Measurements from ENCODE around the gene HIGD2A. TPM values are rescaled to one million over a fixed set of nuclear protein-coding genes. Genes with fewer than 3 reads are reported as not detected.

The HIGD2A gene, protein sequence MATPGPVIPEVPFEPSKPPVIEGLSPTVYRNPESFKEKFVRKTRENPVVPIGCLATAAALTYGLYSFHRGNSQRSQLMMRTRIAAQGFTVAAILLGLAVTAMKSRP
- total RNA-seq: 104 TPM
- long read RNA-seq, transcript HIGD2A-201 (2 exons, 668 nt): major isoform, 40 of 43 reads
- long read RNA-seq, partial matches to known transcripts: 0 of 43 reads
- long read RNA-seq, other reads (novel, unspliced or antisense): 3 of 43 reads

DNA sequence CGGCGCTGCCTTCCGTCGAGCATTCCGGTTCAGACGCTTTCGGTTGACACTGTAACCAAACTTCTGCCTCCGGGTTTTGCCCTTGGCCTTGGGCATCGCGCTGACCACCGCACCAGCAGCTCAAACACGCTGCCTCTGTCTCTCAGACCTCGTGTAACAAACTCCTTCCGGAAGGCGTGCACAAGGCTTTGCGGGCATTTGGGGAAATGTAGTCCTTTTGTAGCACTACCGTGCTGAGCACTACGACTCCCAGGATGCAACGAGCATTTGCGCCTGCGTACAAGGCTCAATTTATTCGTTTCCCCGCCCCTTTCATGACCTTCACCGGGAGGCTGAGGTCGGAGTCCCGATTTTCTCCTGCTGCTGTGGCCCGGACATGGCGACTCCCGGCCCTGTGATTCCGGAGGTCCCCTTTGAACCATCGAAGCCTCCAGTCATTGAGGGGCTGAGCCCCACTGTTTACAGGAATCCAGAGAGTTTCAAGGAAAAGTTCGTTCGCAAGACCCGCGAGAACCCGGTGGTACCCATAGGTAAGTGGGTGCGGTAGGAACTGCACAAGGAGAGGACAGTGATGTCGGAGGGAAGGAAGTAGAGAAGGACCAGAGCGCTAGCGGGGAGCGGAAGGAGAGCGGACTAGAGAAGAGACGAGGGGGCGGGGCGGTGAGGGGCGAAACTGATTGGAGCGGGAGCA, at the start of gene HIGD2A, which contains the start of gene NOP16:
HIGD2A (plus strand) TSS at position 308 of the 691 bp plus-strand sequence; CDS start at position 377, 69 bp downstream.
NOP16 (minus strand) TSS at position 155 of the 691 bp plus-strand sequence; CDS start at position 96, 59 bp downstream.
- TF ChIP-seq, protein P1, sequence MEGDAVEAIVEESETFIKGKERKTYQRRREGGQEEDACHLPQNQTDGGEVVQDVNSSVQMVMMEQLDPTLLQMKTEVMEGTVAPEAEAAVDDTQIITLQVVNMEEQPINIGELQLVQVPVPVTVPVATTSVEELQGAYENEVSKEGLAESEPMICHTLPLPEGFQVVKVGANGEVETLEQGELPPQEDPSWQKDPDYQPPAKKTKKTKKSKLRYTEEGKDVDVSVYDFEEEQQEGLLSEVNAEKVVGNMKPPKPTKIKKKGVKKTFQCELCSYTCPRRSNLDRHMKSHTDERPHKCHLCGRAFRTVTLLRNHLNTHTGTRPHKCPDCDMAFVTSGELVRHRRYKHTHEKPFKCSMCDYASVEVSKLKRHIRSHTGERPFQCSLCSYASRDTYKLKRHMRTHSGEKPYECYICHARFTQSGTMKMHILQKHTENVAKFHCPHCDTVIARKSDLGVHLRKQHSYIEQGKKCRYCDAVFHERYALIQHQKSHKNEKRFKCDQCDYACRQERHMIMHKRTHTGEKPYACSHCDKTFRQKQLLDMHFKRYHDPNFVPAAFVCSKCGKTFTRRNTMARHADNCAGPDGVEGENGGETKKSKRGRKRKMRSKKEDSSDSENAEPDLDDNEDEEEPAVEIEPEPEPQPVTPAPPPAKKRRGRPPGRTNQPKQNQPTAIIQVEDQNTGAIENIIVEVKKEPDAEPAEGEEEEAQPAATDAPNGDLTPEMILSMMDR (IDR thresholded peaks at IDR 0.05): no peak
- DNase-seq (peak; percentile 100), ATAC-seq (peak; percentile 97)
- Histone ChIP-seq H3K27ac (peak within 1 kb of the TSS; percentile 96), H3K4me1 (peaks cover 7% of the 10 kb centered on the region), H3K36me3 (peaks cover 36% of the 10 kb centered on the region), H3K9me3 (no peaks in the 10 kb centered on the region), H3K27me3 (no peaks in the 10 kb centered on the region), H3K4me3 (peak within 1 kb of the TSS; percentile 87)
- intact Hi-C loops (cut with DNase I): no loop called here

DNA sequence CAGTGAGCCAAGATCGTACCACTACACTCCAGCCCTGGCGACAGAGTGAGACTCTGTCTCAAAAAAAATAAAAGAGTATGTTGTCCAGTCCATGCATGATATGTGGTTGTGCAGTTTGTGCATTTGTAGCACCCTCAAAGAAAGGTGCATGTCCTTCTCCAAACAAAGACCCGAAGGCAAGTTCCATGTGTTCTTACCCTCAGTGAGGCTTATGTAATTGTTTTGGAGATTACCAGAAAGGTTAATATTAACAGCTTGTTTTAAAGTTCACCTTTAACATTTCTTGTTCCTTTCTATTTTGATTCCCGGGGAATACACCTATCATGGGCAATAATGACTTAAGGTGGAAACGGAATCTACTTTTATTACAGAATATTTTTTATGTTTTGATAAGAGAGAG, 49.2 kb upstream of the HIGD2A start:
- TF ChIP-seq, protein P1 (IDR thresholded peaks at IDR 0.05): no peak
- Histone ChIP-seq H3K4me3 (no peak overlapping the region), H3K4me1 (no peaks in the 10 kb centered on the region), H3K27me3 (no peaks in the 10 kb centered on the region), H3K36me3 (peaks cover 34% of the 10 kb centered on the region), H3K27ac (no peak overlapping the region), H3K9me3 (no peaks in the 10 kb centered on the region)
- intact Hi-C loops (cut with DNase I): no loop called here
- DNase-seq (no peak), ATAC-seq (no peak)

DNA sequence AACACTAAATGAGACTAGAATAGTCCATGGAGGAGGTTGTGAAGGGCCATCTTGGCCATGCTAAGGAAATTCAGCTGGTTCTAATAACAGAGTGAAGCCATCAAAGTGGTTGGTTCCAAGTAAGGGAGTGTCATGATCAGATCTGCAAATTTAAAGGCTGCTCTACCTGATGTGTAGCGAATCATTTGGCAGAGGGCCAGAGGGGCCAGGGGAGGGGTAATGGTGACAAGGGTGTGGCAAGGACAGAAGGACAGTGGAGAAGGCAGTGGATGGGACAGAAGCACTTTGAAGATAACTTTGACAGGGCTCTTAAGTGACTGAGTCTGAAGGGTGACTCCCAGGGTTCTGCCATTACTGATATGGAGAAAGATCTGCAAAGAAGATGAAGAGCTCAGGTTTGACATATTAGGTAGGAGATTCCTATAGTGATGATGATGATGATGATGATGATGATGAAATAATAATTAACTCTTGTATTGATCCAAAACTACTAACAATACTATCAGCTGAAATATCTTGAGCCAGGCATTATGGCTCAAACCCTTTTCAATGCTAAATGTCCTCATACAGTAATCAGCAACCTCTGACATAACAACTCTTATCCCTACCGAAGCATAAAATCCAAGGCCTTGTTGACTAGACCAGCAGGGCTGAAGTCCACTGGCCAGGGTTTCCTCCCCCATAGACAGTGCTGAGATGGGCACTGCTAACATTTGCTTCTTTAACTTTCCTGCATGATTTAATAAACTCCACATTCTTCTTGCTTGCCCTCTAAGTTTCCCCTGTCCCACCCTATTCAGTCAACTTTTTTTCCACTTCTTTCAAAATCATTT, 47.0 kb upstream of the HIGD2A start:
- intact Hi-C loops (cut with DNase I): no loop called here
- peaks cover 46% of the 10 kb centered on the region for H3K36me3 ChIP-seq

DNA sequence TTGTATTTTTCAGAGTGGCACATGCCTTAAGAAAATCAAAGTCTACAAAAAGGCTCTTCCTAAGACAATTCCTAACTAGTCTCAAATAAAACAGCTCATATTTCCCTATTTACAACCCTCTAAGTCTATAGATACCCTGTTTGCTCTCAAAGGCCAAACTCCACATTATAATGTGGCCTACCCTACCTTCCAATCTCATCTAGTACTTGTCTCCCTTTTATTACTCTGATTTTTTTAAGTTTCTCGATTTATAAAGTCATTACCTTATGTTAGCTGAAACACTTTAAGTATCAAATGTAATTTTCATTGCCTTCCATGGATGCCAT, 46.4 kb upstream of the HIGD2A start:
- TF ChIP-seq, protein P1 (IDR thresholded peaks at IDR 0.05): no peak
- H3K36me3 ChIP-seq: peaks cover 46% of the 10 kb centered on the region
- no peak overlapping the region for H3K4me3 ChIP-seq
- intact Hi-C loops (cut with DNase I): no loop called here
- H3K4me1 ChIP-seq: no peaks in the 10 kb centered on the region
- no peaks in the 10 kb centered on the region for H3K27me3 ChIP-seq
- no peak overlapping the region for H3K27ac ChIP-seq
- no peaks in the 10 kb centered on the region for H3K9me3 ChIP-seq
- DNase-seq (no peak), ATAC-seq (no peak)

More for the DNA sequence above, 47.0 kb upstream of the HIGD2A start:
- no peaks in the 10 kb centered on the region for H3K4me1 ChIP-seq
- H3K27ac ChIP-seq: no peak overlapping the region
- no peak for DNase-seq
- ATAC-seq: no peak
- H3K4me3 ChIP-seq: no peak overlapping the region
- TF ChIP-seq, protein P1 (IDR thresholded peaks at IDR 0.05): no peak
- H3K9me3 ChIP-seq: no peaks in the 10 kb centered on the region
- no peaks in the 10 kb centered on the region for H3K27me3 ChIP-seq

DNA sequence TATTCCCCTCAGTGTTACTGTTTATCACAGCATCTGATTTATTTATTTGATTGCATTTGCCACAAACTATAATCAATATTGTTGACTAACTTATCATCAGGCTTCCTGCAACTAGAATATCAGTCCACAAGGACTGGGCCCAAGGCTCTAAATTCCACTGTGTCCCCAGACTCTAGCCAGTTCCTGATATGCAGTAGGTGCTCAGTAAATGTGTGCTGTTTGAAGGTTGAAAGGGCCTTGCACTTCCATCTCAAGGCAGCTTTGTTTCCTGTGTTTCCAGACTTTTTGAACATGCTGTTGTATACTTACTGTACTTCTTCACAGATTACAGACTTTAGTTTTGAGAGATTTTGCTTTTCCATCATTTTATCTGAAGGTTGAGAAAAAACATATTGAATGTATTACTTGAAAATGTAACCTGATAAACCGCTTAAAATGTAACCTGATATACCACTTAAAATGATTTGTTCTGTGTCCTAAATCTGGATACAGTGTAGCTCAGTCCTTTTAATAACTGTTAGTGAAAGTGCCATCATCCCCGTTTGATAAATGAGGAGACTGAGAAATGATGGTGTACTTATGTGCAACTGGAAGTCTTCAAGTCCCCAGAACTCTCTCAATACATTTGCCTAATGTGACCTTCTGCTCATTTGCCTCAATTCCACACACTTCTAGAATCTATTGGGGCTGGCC, 45.6 kb upstream of the HIGD2A start:
- Histone ChIP-seq H3K36me3 (peaks cover 46% of the 10 kb centered on the region), H3K27me3 (no peaks in the 10 kb centered on the region), H3K4me1 (no peaks in the 10 kb centered on the region), H3K27ac (no peak overlapping the region), H3K4me3 (no peak overlapping the region), H3K9me3 (no peaks in the 10 kb centered on the region)
- TF ChIP-seq, protein P1 (IDR thresholded peaks at IDR 0.05): no peak
- intact Hi-C loops (cut with DNase I): no loop called here
- DNase-seq (no peak), ATAC-seq (no peak)

All from upper lobe of right lung (tissue), 1 donor.